HepG2 (cell line): ENCODE measurements around the gene METTL21C. TPM values are rescaled to one million over a fixed set of nuclear protein-coding genes. Genes with fewer than 3 reads are reported as not detected.

ENCODE experiments used
- ATAC-seq: fragments of 200-7000 bp; cut with Tn5 transposase; 3 replicates; pipeline ENCODE4 v1.9.1; 2020; ENCODE audit warnings: mild to moderate bottlenecking, moderate library complexity
- BruUV-seq: library from RNA; stranded (reverse); fragments of 400-500 nt; replicated peaks from 2 replicates; lab custom pipeline; 2021; lab: Mats Ljungman, UMichigan
- CTCF ChIA-PET: fragments of 300-600 bp; formaldehyde crosslinking; extraction: SDS; loops from one replicate; lab custom pipeline; 2021; ENCODE audit warnings: low total read pairs, inconsistent platforms, low intra/inter-chr PET ratio; lab: Yijun Ruan, JAX
- POLR2A ChIA-PET: fragments of 350-600 bp; sonication (Branson Sonifier 250); formaldehyde crosslinking; loops from one replicate; lab custom pipeline; 2020; ENCODE audit warnings: antibody characterized with exemption, inconsistent platforms; lab: Yijun Ruan, JAX
- DNase-seq: peaks from one replicate; pipeline ENCODE4 v3.0.0-alpha.2; 2015; ENCODE audit warnings: low spot score
- FAIRE-seq: peaks from 3 replicates; lab custom pipeline; 2011; peaks lifted over from hg19 to GRCh38; lab: Jason Lieb, UNC
- H2AFZ ChIP-seq: one replicate; pipeline ENCODE4 v1.6.1; 2011; ENCODE audit warnings: low read length, inconsistent platforms
- H3K27ac ChIP-seq: fragments of 300-600 bp; 3 replicates; pipeline ENCODE4 v1.8.0; 2011; ENCODE audit warnings: mixed run types, mild to moderate bottlenecking, mixed read lengths, low read length, inconsistent platforms; ENCODE audit not compliant: insufficient read depth; ENCODE audit errors: extremely low read length
- H3K27me3 ChIP-seq, 2 experiments: fragments of 200-600 bp in 1 of 2; 2 replicates in 1 of 2; 3 replicates in 1 of 2; pipeline versions ENCODE4 v1.6.0 to v1.8.0; 2011; ENCODE audit warnings: low read length in 2 of 2, mild to moderate bottlenecking in 2 of 2, moderate library complexity in 2 of 2, inconsistent platforms in 1 of 2; ENCODE audit not compliant: insufficient read depth in 2 of 2, control insufficient read depth in 1 of 2
- H3K36me3 ChIP-seq, 2 experiments: fragments of 200-600 bp in 1 of 2; replicated peaks in 1 of 2; 2 replicates in 1 of 2; 3 replicates in 1 of 2; pipeline versions ENCODE4 v1.5.1 to v1.8.0; 2011; ENCODE audit warnings: low read length in 2 of 2, inconsistent platforms in 1 of 2; ENCODE audit not compliant: insufficient read depth in 2 of 2, control insufficient read depth in 1 of 2
- H3K4me1 ChIP-seq: 2 replicates; pipeline ENCODE4 v1.5.1; 2012; ENCODE audit warnings: low read length, inconsistent platforms; ENCODE audit not compliant: insufficient read depth
- H3K4me2 ChIP-seq: 2 replicates; pipeline ENCODE4 v1.6.0; 2011; ENCODE audit warnings: low read depth, low read length, inconsistent platforms
- H3K4me3 ChIP-seq, 3 experiments: fragments of 200-600 bp in 1 of 3; sonication (generic), shearing (Covaris generic) in 1 of 3; replicated peaks in 1 of 3; 2 replicates each; pipeline ENCODE4 v1.5.1; 2011 to 2016; ENCODE audit warnings: low read length in 3 of 3, inconsistent platforms in 2 of 3, low read depth in 2 of 3, mild to moderate bottlenecking in 2 of 3, control low read depth in 1 of 3, mixed read lengths in 1 of 3; ENCODE audit not compliant: insufficient read depth in 1 of 3
- H3K79me2 ChIP-seq: one replicate; pipeline ENCODE4 v1.6.1; 2011; ENCODE audit warnings: low read length, inconsistent platforms; ENCODE audit not compliant: insufficient read depth
- H3K9ac ChIP-seq: 2 replicates; pipeline ENCODE4 v1.6.0; 2011; ENCODE audit warnings: mild to moderate bottlenecking, low read depth, low read length, inconsistent platforms; ENCODE audit not compliant: insufficient read depth
- H3K9me3 ChIP-seq: 2 replicates; pipeline ENCODE4 v1.5.1; 2012; ENCODE audit warnings: mild to moderate bottlenecking, low read length
- H4K20me1 ChIP-seq: 2 replicates; pipeline ENCODE4 v1.6.0; 2011; ENCODE audit warnings: inconsistent platforms, mild to moderate bottlenecking, low read length, moderate library complexity; ENCODE audit not compliant: insufficient read depth
- CCAR2 ChIP-seq: fragments of 200-400 bp; formaldehyde crosslinking; optimal IDR thresholded peaks from 2 replicates; pipeline ENCODE3; 2018; ENCODE audit warnings: low read depth, mild to moderate bottlenecking, low read length, moderate library complexity
- CENPX ChIP-seq: sonication (generic); formaldehyde crosslinking; IDR thresholded peaks from 2 replicates; pipeline ENCODE4 v1.9.0; 2021; ENCODE audit warnings: mild to moderate bottlenecking, missing genetic modification reagents, moderate library complexity
- CHCHD3 ChIP-seq: sonication (generic); formaldehyde crosslinking; IDR thresholded peaks from 2 replicates; pipeline ENCODE4 v1.8.0; 2022; ENCODE audit warnings: mild to moderate bottlenecking, missing genetic modification reagents, moderate library complexity
- CREM ChIP-seq, 2 experiments: sonication (generic) in 1 of 2; formaldehyde crosslinking in 1 of 2; IDR thresholded peaks; 2 replicates each; pipeline versions ENCODE4 v1.4.0 to v1.6.1; 2016 to 2020; ENCODE audit warnings: antibody characterized with exemption in 1 of 2, mild to moderate bottlenecking in 1 of 2, missing genetic modification reagents in 1 of 2
- GATA4 ChIP-seq: sonication (generic); IDR thresholded peaks from 2 replicates; pipeline ENCODE4 v1.6.1; 2016; ENCODE audit warnings: antibody characterized with exemption, low read depth, borderline replicate concordance
- HIC2 ChIP-seq: sonication (generic); formaldehyde crosslinking; IDR thresholded peaks from 2 replicates; pipeline ENCODE4 v1.9.0; 2022; ENCODE audit warnings: low read depth, missing genetic modification reagents
- HNRNPK ChIP-seq: fragments of 200-400 bp; formaldehyde crosslinking; IDR thresholded peaks from 2 replicates; pipeline ENCODE4 v1.6.1; 2018; ENCODE audit warnings: low read length, low read depth, moderate library complexity, mild to moderate bottlenecking; ENCODE audit not compliant: poor library complexity, severe bottlenecking
- KDM2A ChIP-seq: sonication (generic); formaldehyde crosslinking; IDR thresholded peaks from 2 replicates; pipeline ENCODE4 v1.4.0; 2020; ENCODE audit warnings: low read depth, missing genetic modification reagents, borderline replicate concordance
- MLXIP ChIP-seq: sonication (generic); formaldehyde crosslinking; IDR thresholded peaks from 2 replicates; pipeline ENCODE4 v1.9.0; 2021; ENCODE audit warnings: missing genetic modification reagents, borderline replicate concordance
- POGZ ChIP-seq: sonication (generic); formaldehyde crosslinking; IDR thresholded peaks from 2 replicates; pipeline ENCODE4 v1.4.0; 2020; ENCODE audit warnings: mild to moderate bottlenecking, missing genetic modification reagents
- RBAK ChIP-seq: sonication (generic); formaldehyde crosslinking; IDR thresholded peaks from 2 replicates; pipeline ENCODE4 v1.5.1; 2020; ENCODE audit warnings: mild to moderate bottlenecking, missing genetic modification reagents
- REPIN1 ChIP-seq: sonication (generic); formaldehyde crosslinking; IDR thresholded peaks from 2 replicates; pipeline ENCODE4 v1.8.0; 2022; ENCODE audit warnings: missing genetic modification reagents, low read depth, mild to moderate bottlenecking, borderline replicate concordance
- SAP130 ChIP-seq: IDR thresholded peaks from 2 replicates; pipeline ENCODE4 v1.6.1; 2016; ENCODE audit warnings: low read depth
- SSRP1 ChIP-seq: IDR thresholded peaks from 2 replicates; pipeline ENCODE4 v1.6.1; 2016; ENCODE audit warnings: control low read depth
- TFDP2 ChIP-seq: sonication (generic); formaldehyde crosslinking; IDR thresholded peaks from 2 replicates; pipeline ENCODE4 v1.4.0; 2020; ENCODE audit warnings: missing genetic modification reagents
- ZNF335 ChIP-seq: sonication (generic); formaldehyde crosslinking; IDR thresholded peaks from 2 replicates; pipeline ENCODE4 v1.4.0; 2020; ENCODE audit warnings: missing genetic modification reagents
- ZNF33A ChIP-seq: sonication (generic); formaldehyde crosslinking; IDR thresholded peaks from 2 replicates; pipeline ENCODE4 v1.5.1; 2020; ENCODE audit warnings: missing genetic modification reagents, mild to moderate bottlenecking, moderate library complexity, borderline replicate concordance
- ZNF672 ChIP-seq: sonication (generic); formaldehyde crosslinking; IDR thresholded peaks from 2 replicates; pipeline ENCODE4 v1.8.1; 2022; ENCODE audit warnings: missing genetic modification reagents
- WGBS: methylation state at CpG from one replicate; pipeline ENCODE4 v1.1.6; 2017; ENCODE audit warnings: low lambda C conversion rate; 5-methylcytosine and 5-hydroxymethylcytosine counted together
- in situ Hi-C: cut with HindIII; loops from 2 replicates; pipeline ENCODE4 v1.10.0; 2017; ENCODE audit warnings: low pct_unique_long_range_greater_than_20kb; ENCODE audit not compliant: extremely low pct_ligation_motif_present
- intact Hi-C: fragments of 100-400 bp; cut with micrococcal nuclease; formaldehyde crosslinking; loops from one replicate; pipeline ENCODE4 v1.10.0; 2022; ENCODE audit not compliant: unreplicated experiment
- polyA plus RNA-seq, 8 experiments: library from polyadenylated mRNA; depleted of rRNA in 3 of 8; stranded (reverse) in 7 of 8; unstranded in 1 of 8; fragments of >200 nt; fragmentation: Illumina TruSeq in 4 of 8; extraction: Trizol in 4 of 8; gene quantifications; 2 replicates each; pipeline versions ENCODE4 v1.2.1 to v1.2.3, GENCODE V29; 2011 to 2016; ENCODE audit warnings: low read depth in 4 of 8, missing spikeins in 1 of 8, mixed read lengths in 1 of 8; ENCODE audit not compliant: insufficient read depth in 1 of 8
- total RNA-seq, 5 experiments: library from RNA; depleted of rRNA; stranded (reverse); fragments of >200 nt; fragmentation: Illumina TruSeq; extraction: Trizol; gene quantifications; 2 replicates each; pipeline ENCODE4 v1.2.3, GENCODE V29; 2016; ENCODE audit warnings: low read depth in 1 of 5

The METTL21C gene
- total and polyA plus RNA-seq, 2 of the 13 experiments (the other 11 are each of a cell fraction or from before 2014, with no cell fraction given): not detected

DNA sequence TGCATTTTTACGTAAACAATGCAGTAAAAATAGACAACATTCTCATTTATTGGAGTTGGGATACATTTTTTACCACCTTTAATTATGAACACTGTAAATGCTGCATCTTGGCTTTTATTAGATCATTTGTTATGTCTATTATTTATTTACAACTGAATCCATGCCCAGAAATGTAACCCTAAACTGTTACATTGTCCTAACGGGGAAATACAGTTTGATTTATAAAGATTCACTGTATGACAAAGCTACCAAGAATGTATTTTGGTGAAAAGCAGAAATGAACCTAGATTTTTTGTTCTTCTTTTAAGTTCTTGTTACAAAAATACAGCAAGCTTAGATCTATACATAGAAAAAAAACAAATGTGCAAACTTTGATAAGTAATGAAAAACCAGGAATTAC, 1.1 kb downstream of the METTL21C start:
- Histone ChIP-seq H3K27ac (no peak overlapping the region), H3K9ac (no peak overlapping the region), H3K4me2 (no peak overlapping the region), H4K20me1 (no peaks in the 10 kb centered on the region), H3K4me3 (no peak overlapping the region), H3K79me2 (no peaks in the 10 kb centered on the region), H3K27me3 (peaks cover 0 to 30% of the 10 kb centered on the region in 2 experiments; a peak in 4 of 5 replicates), H3K4me1 (peaks cover 21% of the 10 kb centered on the region), H3K9me3 (peaks cover 6% of the 10 kb centered on the region; the same call in 1 of the 2 replicates), H3K36me3 (no peaks in the 10 kb centered on the region), H2AFZ (no peak overlapping the region)
- FAIRE-seq: no peak
- ChIA-PET POLR2A (no interaction called here), CTCF (no interaction called here)
- no TSS peak for BruUV-seq
- 74% methylated on average over 2 of the region's 2 CpGs for WGBS
- no peak for DNase-seq
- no peak for ATAC-seq
- intact Hi-C loops: no loop called here
- in situ Hi-C loops: no loop called here
- TF ChIP-seq SAP130 (CRISPR knock-in tag) (no peak), CCAR2 (no peak), MLXIP (CRISPR knock-in tag) (no peak), GATA4 (no peak), SSRP1 (CRISPR knock-in tag) (no peak), KDM2A (CRISPR knock-in tag) (no peak), ZNF335 (no peak), CENPX (CRISPR knock-in tag) (no peak), RBAK (CRISPR knock-in tag) (no peak), CREM (IDR thresholded peaks at IDR 0.05) (no peak), CREM (CRISPR knock-in tag; IDR thresholded peaks at IDR 0.05) (no peak), HNRNPK (no peak), ZNF672 (CRISPR knock-in tag) (no peak), REPIN1 (CRISPR knock-in tag) (no peak), TFDP2 (CRISPR knock-in tag) (no peak), HIC2 (no peak), POGZ (CRISPR knock-in tag) (no peak), CHCHD3 (CRISPR knock-in tag) (no peak), ZNF33A (CRISPR knock-in tag) (no peak)
